Measurements from ENCODE around the gene MORN2.

- no peak for TF ChIP-seq EZH2 (IDR thresholded peaks at IDR 0.05; ENCODE audit: borderline replicate concordance, low read length)
- no peak for TF ChIP-seq CTCF (IDR thresholded peaks at IDR 0.05; ENCODE audit: low read length)
These were observed 25.7 kb upstream of the MORN2 start for GRCh38 chr2:38850045-38850444.

Measured in OCI-LY1 (cell line).